K562 (cell line): ENCODE data around the gene GPR157. TPM values are rescaled to one million over a fixed set of nuclear protein-coding genes. Genes with fewer than 3 reads are reported as not detected.

Experiments used
- ELF4 ChIP-seq: fragments of 450-650 bp; formaldehyde crosslinking; IDR thresholded peaks from 2 replicates; pipeline ENCODE4 v1.4.0; 2022; ENCODE audit warnings: missing genetic modification characterization
- HCFC1 ChIP-seq: IDR thresholded peaks from 2 replicates; pipeline ENCODE4 v1.6.1; 2012; ENCODE audit warnings: low read depth, low read length, improper control_type of control experiment
- MAZ ChIP-seq, 2 experiments: fragments of 450-650 bp in 1 of 2; sonication (generic) in 1 of 2; formaldehyde crosslinking; IDR thresholded peaks in 1 of 2; conservative IDR thresholded peaks in 1 of 2; 2 replicates each; pipeline versions ENCODE4 v1.4.0 to v1.5.0; 2020; ENCODE audit warnings: mild to moderate bottlenecking in 1 of 2, missing genetic modification reagents in 1 of 2
- MLLT1 ChIP-seq, 2 experiments: fragments of 450-650 bp; IDR thresholded peaks; 2 replicates each; pipeline ENCODE4 v1.6.1; 2016
- NFIC ChIP-seq: fragments of 450-650 bp; IDR thresholded peaks from 2 replicates; pipeline ENCODE4 v1.6.1; 2017; ENCODE audit warnings: mild to moderate bottlenecking, inconsistent platforms
- NR1H2 ChIP-seq: sonication (generic); formaldehyde crosslinking; IDR thresholded peaks from 2 replicates; pipeline ENCODE4 v1.4.0; 2020; ENCODE audit warnings: mild to moderate bottlenecking, missing genetic modification reagents
- PML ChIP-seq: IDR thresholded peaks from 2 replicates; pipeline ENCODE4 v1.6.1; 2012; ENCODE audit warnings: low read length, inconsistent platforms
- SAFB2 ChIP-seq: fragments of 200-400 bp; formaldehyde crosslinking; IDR thresholded peaks from 2 replicates; pipeline ENCODE4 v1.6.1; 2018; ENCODE audit warnings: borderline replicate concordance, low read length, low read depth, moderate library complexity; ENCODE audit not compliant: severe bottlenecking
- SMARCB1 ChIP-seq: IDR thresholded peaks from 2 replicates; pipeline ENCODE4 v1.6.1; 2011; ENCODE audit warnings: improper control_type of control experiment, low read depth; ENCODE audit not compliant: insufficient read length
- SNIP1 ChIP-seq: fragments of 450-650 bp; IDR thresholded peaks from 2 replicates; pipeline ENCODE4 v1.7.1; 2017; ENCODE audit warnings: low read depth, mild to moderate bottlenecking
- TEAD1 ChIP-seq, 2 experiments: fragments of 450-650 bp in 1 of 2; sonication (generic) in 1 of 2; formaldehyde crosslinking; IDR thresholded peaks; 2 replicates each; pipeline versions ENCODE4 v1.4.0 to v1.8.0; 2020 to 2022; ENCODE audit warnings: mild to moderate bottlenecking in 2 of 2, missing genetic modification reagents in 1 of 2
- VEZF1 ChIP-seq: fragments of 200-800 bp; sonication (Bioruptor generic); IDR thresholded peaks from 2 replicates; pipeline ENCODE4 v1.6.1; 2017; ENCODE audit warnings: missing genetic modification characterization, missing compliant biosample characterization
- XRCC5 ChIP-seq: fragments of 200-400 bp; formaldehyde crosslinking; IDR thresholded peaks from 2 replicates; pipeline ENCODE4 v1.6.1; 2017; ENCODE audit warnings: low read depth, mild to moderate bottlenecking, low read length
- ZNF318 ChIP-seq, 2 experiments: fragments of 450-650 bp; IDR thresholded peaks; 2 replicates each; pipeline ENCODE4 v1.6.1; 2016; ENCODE audit warnings: mild to moderate bottlenecking in 2 of 2, borderline replicate concordance in 1 of 2, low read depth in 1 of 2, moderate library complexity in 1 of 2
- ZNF699 ChIP-seq: fragments of 250-450 bp; sonication (Bioruptor Pico); IDR thresholded peaks from 2 replicates; pipeline ENCODE4 v1.8.0; 2021; ENCODE audit warnings: mild to moderate bottlenecking, moderate library complexity; ENCODE audit not compliant: insufficient replicate concordance
- polyA plus RNA-seq, 8 experiments: library from polyadenylated mRNA; depleted of rRNA in 4 of 8; stranded (reverse) in 5 of 8; unstranded in 3 of 8; fragments of >200 nt; fragmentation: Nextera tagmentation in 2 of 8; fragmentation: Illumina TruSeq in 1 of 8; extraction: Ambion mirVana in 2 of 8; extraction: Trizol in 1 of 8; gene quantifications; 2 replicates each; pipeline versions ENCODE4 v1.2.1 to v1.2.3, GENCODE V29; 2011 to 2014; ENCODE audit warnings: inconsistent platforms in 1 of 8, missing spikeins in 1 of 8
- total RNA-seq, 7 experiments: library from RNA; depleted of rRNA in 6 of 7; stranded (reverse); fragments of >200 nt in 6 of 7; fragmentation: Illumina TruSeq in 2 of 7; extraction: Trizol in 2 of 7; gene quantifications; 2 replicates each; pipeline versions ENCODE4 v1.2.1 to v1.2.3, GENCODE V29; 2011 to 2021; ENCODE audit warnings: low replicate concordance in 1 of 7

GPR157 gene
- total and polyA plus RNA-seq, 9 of the 15 experiments (the other 6 are each of a cell fraction or from before 2014, with no cell fraction given), result 0.01 to 0.18 (median 0.04) TPM; not detected in 4

- TF ChIP-seq ZNF318 (IDR thresholded peaks at IDR 0.05; ENCODE audit: borderline replicate concordance in 1 of 2, low read depth in 1 of 2) (no peak), ZNF699 (CRISPR knock-in tag) (no peak), NR1H2 (CRISPR knock-in tag) (no peak), SNIP1 (no peak), SMARCB1 (no peak), HCFC1 (0 out of 2 replicates have a peak, but pooled peaks have one; percentile 11), TEAD1 (CRISPR knock-in tag; IDR thresholded peaks at IDR 0.05) (0 out of 4 replicates have a peak, but pooled peaks of 1 of the 2 experiments have one; percentile 38), SAFB2 (no peak), VEZF1 (CRISPR knock-in tag) (peak; percentile 24; the same call in 1 of the 2 replicates), ELF4 (0 out of 2 replicates have a peak, but pooled peaks have one; percentile 22), XRCC5 (peak; percentile 81; the same call in 1 of the 2 replicates), MLLT1 (IDR thresholded peaks at IDR 0.05) (no peak), MAZ (CRISPR knock-in tag; conservative IDR thresholded peaks at IDR 0.05 in 1 of 2, IDR thresholded peaks at IDR 0.05 in 1 of 2) (peak; percentile 40 to 45; a peak in 2 of 4 replicates), PML (no peak), NFIC (no peak)
These were observed 18.1 kb downstream of the GPR157 start (continued) for GRCh38 chr1:9110669-9111356.
